K562 (cell line): ENCODE results near the gene DNAJB1. TPM values are rescaled to one million over a fixed set of nuclear protein-coding genes. Genes with fewer than 3 reads are reported as not detected.
A peak's percentile ranks its signal among the peaks of the same experiment; 100 is the strongest.

Experiments
- CCNT2 ChIP-seq: IDR thresholded peaks from 2 replicates; pipeline ENCODE4 v1.6.1; 2011; ENCODE audit warnings: borderline replicate concordance, low read depth, mild to moderate bottlenecking, moderate library complexity, mixed read lengths, low read length; ENCODE audit not compliant: insufficient read length; ENCODE audit errors: extremely low read depth
- CHCHD3 ChIP-seq: fragments of 250-450 bp; sonication (Bioruptor Pico); IDR thresholded peaks from 2 replicates; pipeline ENCODE4 v2.1.2; 2022; ENCODE audit warnings: mild to moderate bottlenecking
- CREM ChIP-seq: IDR thresholded peaks from 2 replicates; pipeline ENCODE4 v1.6.1; 2014; ENCODE audit warnings: antibody characterized with exemption, low read depth
- DACH1 ChIP-seq: fragments of 450-650 bp; IDR thresholded peaks from 2 replicates; pipeline ENCODE4 v1.6.1; 2018; ENCODE audit not compliant: partially characterized antibody
- ILF3 ChIP-seq: fragments of 450-650 bp; IDR thresholded peaks from 2 replicates; pipeline ENCODE4 v1.6.1; 2018; ENCODE audit warnings: antibody characterized with exemption, mild to moderate bottlenecking, moderate library complexity, borderline replicate concordance
- LCOR ChIP-seq: sonication (generic); formaldehyde crosslinking; IDR thresholded peaks from 2 replicates; pipeline ENCODE4 v1.8.0; 2022; ENCODE audit warnings: mild to moderate bottlenecking, missing genetic modification reagents
- MAFG ChIP-seq: fragments of 450-650 bp; conservative IDR thresholded peaks from 2 replicates; pipeline ENCODE4 v1.6.1; 2016; ENCODE audit warnings: missing genetic modification characterization, missing compliant biosample characterization
- MCM7 ChIP-seq, 2 experiments: fragments of 450-650 bp; IDR thresholded peaks; 2 replicates each; pipeline ENCODE4 v1.6.1; 2016 to 2018
- NFXL1 ChIP-seq: fragments of 450-650 bp; formaldehyde crosslinking; IDR thresholded peaks from 2 replicates; pipeline ENCODE4 v1.4.0; 2021; ENCODE audit warnings: mild to moderate bottlenecking
- PCBP2 ChIP-seq: fragments of 200-400 bp; formaldehyde crosslinking; IDR thresholded peaks from 2 replicates; pipeline ENCODE4 v1.6.1; 2018; ENCODE audit warnings: low read length, low read depth, mild to moderate bottlenecking, moderate library complexity; ENCODE audit not compliant: poor library complexity, severe bottlenecking
- POLR2G ChIP-seq: fragments of 200-400 bp; formaldehyde crosslinking; IDR thresholded peaks from 2 replicates; pipeline ENCODE4 v1.6.1; 2017; ENCODE audit warnings: low read depth, mild to moderate bottlenecking, antibody characterized with exemption, low read length, moderate library complexity
- SMARCC2 ChIP-seq: fragments of 450-650 bp; IDR thresholded peaks from 2 replicates; pipeline ENCODE4 v1.6.1; 2017; ENCODE audit warnings: antibody characterized with exemption, moderate library complexity, mild to moderate bottlenecking, low read depth
- SUPT5H ChIP-seq: fragments of 450-650 bp; IDR thresholded peaks from 2 replicates; pipeline ENCODE4 v1.6.1; 2016
- TBP ChIP-seq: optimal IDR thresholded peaks from 2 replicates; pipeline ENCODE3; 2011; ENCODE audit warnings: low read depth, low read length, improper control_type of control experiment
- TCF3 ChIP-seq: sonication (generic); formaldehyde crosslinking; IDR thresholded peaks from 2 replicates; pipeline ENCODE4 v1.4.0; 2020; ENCODE audit warnings: mild to moderate bottlenecking, missing genetic modification reagents
- TSC22D4 ChIP-seq: fragments of 450-650 bp; IDR thresholded peaks from 2 replicates; pipeline ENCODE4 v1.6.1; 2016; ENCODE audit warnings: missing genetic modification characterization, missing biosample characterization, control low read depth
- ZNF140 ChIP-seq: fragments of 250-450 bp; sonication (Bioruptor Pico); IDR thresholded peaks from 2 replicates; pipeline ENCODE4 v1.8.0; 2021; ENCODE audit warnings: moderate library complexity, mild to moderate bottlenecking, inconsistent platforms
- ZNF696 ChIP-seq: fragments of 250-450 bp; sonication (Bioruptor Pico); conservative IDR thresholded peaks from 2 replicates; pipeline ENCODE4 v1.4.0; 2020; ENCODE audit warnings: mild to moderate bottlenecking, moderate library complexity
- ZNF764 ChIP-seq: fragments of 250-450 bp; sonication (Bioruptor Pico); IDR thresholded peaks from 2 replicates; pipeline ENCODE4 v1.4.0; 2020; ENCODE audit warnings: low read depth, mild to moderate bottlenecking, moderate library complexity
- polyA plus RNA-seq, 8 experiments: library from polyadenylated mRNA; depleted of rRNA in 4 of 8; stranded (reverse) in 5 of 8; unstranded in 3 of 8; fragments of >200 nt; fragmentation: Nextera tagmentation in 2 of 8; fragmentation: Illumina TruSeq in 1 of 8; extraction: Ambion mirVana in 2 of 8; extraction: Trizol in 1 of 8; gene quantifications; 2 replicates each; pipeline versions ENCODE4 v1.2.1 to v1.2.3, GENCODE V29; 2011 to 2014; ENCODE audit warnings: inconsistent platforms in 1 of 8, missing spikeins in 1 of 8
- total RNA-seq, 7 experiments: library from RNA; depleted of rRNA in 6 of 7; stranded (reverse); fragments of >200 nt in 6 of 7; fragmentation: Illumina TruSeq in 2 of 7; extraction: Trizol in 2 of 7; gene quantifications; 2 replicates each; pipeline versions ENCODE4 v1.2.1 to v1.2.3, GENCODE V29; 2011 to 2021; ENCODE audit warnings: low replicate concordance in 1 of 7
- TF ChIP-seq, protein P1 (sequence below): fragments of 250-450 bp; sonication (Bioruptor Pico); IDR thresholded peaks from 2 replicates; pipeline ENCODE4 v1.4.0; 2020; ENCODE audit warnings: mild to moderate bottlenecking
- TF ChIP-seq, protein P2 (sequence below), 2 experiments: fragments of 450-650 bp in 1 of 2; IDR thresholded peaks; 2 replicates each; pipeline ENCODE4 v1.6.1; 2011 to 2017; ENCODE audit warnings: low read depth in 2 of 2, antibody characterized with exemption in 1 of 2, borderline replicate concordance in 1 of 2, low read length in 1 of 2, mild to moderate bottlenecking in 1 of 2, mixed read lengths in 1 of 2; ENCODE audit not compliant: control insufficient read depth in 1 of 2
- TF ChIP-seq, protein P3 (sequence below): fragments of 250-450 bp; sonication (Bioruptor Pico); IDR thresholded peaks from 2 replicates; pipeline ENCODE4 v1.8.0; 2022; ENCODE audit warnings: moderate library complexity, mild to moderate bottlenecking, inconsistent platforms
- TF ChIP-seq, protein P4 (sequence below), 2 experiments: fragments of 450-650 bp; IDR thresholded peaks; 2 replicates each; pipeline ENCODE4 v1.6.1; 2016

Gene DNAJB1
- total and polyA plus RNA-seq, 9 of the 15 experiments (the other 6 are each of a cell fraction or from before 2014, with no cell fraction given) = 13.2 to 113 (median 62.1) TPM

DNA sequence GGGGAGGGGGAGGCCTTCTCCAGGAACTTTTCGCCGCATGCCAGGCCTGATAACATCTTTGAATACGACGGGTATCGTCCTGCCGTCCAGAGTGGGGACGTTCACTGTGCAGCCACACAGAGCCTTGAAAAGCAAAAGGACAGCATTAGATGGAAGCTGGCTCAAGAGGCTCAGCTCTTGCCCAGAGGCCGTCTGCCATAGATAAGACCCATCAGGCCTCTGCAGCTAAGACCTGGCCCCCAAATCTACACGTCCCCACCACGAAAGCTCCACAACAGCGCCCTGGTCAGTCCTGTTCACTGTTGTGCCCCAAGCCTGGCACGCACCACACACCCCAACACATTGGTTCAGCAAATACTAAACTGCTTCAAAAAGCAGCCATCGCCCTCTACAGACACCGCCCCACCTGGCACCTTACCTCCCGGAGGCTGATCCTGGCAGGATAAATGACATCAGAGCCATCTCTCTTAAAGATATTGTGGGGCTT, 2.1 kb downstream of the DNAJB1 start (continued):
- peak; percentile 40 for TF ChIP-seq CCNT2
- no peak for TF ChIP-seq SMARCC2
- TF ChIP-seq, protein P1, sequence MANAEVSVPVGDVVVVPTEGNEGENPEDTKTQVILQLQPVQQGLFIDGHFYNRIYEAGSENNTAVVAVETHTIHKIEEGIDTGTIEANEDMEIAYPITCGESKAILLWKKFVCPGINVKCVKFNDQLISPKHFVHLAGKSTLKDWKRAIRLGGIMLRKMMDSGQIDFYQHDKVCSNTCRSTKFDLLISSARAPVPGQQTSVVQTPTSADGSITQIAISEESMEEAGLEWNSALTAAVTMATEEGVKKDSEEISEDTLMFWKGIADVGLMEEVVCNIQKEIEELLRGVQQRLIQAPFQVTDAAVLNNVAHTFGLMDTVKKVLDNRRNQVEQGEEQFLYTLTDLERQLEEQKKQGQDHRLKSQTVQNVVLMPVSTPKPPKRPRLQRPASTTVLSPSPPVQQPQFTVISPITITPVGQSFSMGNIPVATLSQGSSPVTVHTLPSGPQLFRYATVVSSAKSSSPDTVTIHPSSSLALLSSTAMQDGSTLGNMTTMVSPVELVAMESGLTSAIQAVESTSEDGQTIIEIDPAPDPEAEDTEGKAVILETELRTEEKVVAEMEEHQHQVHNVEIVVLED = no peak
- TF ChIP-seq, protein P2, sequence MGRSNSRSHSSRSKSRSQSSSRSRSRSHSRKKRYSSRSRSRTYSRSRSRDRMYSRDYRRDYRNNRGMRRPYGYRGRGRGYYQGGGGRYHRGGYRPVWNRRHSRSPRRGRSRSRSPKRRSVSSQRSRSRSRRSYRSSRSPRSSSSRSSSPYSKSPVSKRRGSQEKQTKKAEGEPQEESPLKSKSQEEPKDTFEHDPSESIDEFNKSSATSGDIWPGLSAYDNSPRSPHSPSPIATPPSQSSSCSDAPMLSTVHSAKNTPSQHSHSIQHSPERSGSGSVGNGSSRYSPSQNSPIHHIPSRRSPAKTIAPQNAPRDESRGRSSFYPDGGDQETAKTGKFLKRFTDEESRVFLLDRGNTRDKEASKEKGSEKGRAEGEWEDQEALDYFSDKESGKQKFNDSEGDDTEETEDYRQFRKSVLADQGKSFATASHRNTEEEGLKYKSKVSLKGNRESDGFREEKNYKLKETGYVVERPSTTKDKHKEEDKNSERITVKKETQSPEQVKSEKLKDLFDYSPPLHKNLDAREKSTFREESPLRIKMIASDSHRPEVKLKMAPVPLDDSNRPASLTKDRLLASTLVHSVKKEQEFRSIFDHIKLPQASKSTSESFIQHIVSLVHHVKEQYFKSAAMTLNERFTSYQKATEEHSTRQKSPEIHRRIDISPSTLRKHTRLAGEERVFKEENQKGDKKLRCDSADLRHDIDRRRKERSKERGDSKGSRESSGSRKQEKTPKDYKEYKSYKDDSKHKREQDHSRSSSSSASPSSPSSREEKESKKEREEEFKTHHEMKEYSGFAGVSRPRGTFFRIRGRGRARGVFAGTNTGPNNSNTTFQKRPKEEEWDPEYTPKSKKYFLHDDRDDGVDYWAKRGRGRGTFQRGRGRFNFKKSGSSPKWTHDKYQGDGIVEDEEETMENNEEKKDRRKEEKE (IDR thresholded peaks at IDR 0.05; ENCODE audit: borderline replicate concordance in 1 of 2, control insufficient read depth in 1 of 2, low read depth in 2 of 2, low read length in 1 of 2) = no peak
- TF ChIP-seq POLR2G = peak; percentile 49
- no peak for TF ChIP-seq MCM7 (IDR thresholded peaks at IDR 0.05)
- no peak for TF ChIP-seq NFXL1 (CRISPR knock-in tag)
- no peak for TF ChIP-seq ILF3
- no peak for TF ChIP-seq TSC22D4 (tag)
- TF ChIP-seq ZNF764 = no peak
- TF ChIP-seq CHCHD3 = no peak
- no peak for TF ChIP-seq DACH1
- TF ChIP-seq, protein P3, sequence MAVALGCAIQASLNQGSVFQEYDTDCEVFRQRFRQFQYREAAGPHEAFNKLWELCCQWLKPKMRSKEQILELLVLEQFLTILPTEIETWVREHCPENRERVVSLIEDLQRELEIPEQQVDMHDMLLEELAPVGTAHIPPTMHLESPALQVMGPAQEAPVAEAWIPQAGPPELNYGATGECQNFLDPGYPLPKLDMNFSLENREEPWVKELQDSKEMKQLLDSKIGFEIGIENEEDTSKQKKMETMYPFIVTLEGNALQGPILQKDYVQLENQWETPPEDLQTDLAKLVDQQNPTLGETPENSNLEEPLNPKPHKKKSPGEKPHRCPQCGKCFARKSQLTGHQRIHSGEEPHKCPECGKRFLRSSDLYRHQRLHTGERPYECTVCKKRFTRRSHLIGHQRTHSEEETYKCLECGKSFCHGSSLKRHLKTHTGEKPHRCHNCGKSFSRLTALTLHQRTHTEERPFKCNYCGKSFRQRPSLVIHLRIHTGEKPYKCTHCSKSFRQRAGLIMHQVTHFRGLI (CRISPR knock-in tag) = no peak
- TF ChIP-seq CREM = 0 out of 2 replicates have a peak, but pooled peaks have one; percentile 8
- no peak for TF ChIP-seq ZNF696 (CRISPR knock-in tag)
- no peak; the same call in 1 of the 2 replicates for TF ChIP-seq SUPT5H
- TF ChIP-seq ZNF140 (CRISPR knock-in tag) = no peak
- no peak for TF ChIP-seq TCF3 (CRISPR knock-in tag)
- TF ChIP-seq PCBP2 = no peak
- no peak for TF ChIP-seq TBP
- TF ChIP-seq MAFG (tag) = no peak
- no peak for TF ChIP-seq LCOR (CRISPR knock-in tag)
- TF ChIP-seq, protein P4, sequence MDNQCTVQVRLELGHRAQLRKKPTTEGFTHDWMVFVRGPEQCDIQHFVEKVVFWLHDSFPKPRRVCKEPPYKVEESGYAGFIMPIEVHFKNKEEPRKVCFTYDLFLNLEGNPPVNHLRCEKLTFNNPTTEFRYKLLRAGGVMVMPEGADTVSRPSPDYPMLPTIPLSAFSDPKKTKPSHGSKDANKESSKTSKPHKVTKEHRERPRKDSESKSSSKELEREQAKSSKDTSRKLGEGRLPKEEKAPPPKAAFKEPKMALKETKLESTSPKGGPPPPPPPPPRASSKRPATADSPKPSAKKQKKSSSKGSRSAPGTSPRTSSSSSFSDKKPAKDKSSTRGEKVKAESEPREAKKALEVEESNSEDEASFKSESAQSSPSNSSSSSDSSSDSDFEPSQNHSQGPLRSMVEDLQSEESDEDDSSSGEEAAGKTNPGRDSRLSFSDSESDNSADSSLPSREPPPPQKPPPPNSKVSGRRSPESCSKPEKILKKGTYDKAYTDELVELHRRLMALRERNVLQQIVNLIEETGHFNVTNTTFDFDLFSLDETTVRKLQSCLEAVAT (IDR thresholded peaks at IDR 0.05) = no peak
